ENCODE measurements around the gene ENDOD1.

DNA sequence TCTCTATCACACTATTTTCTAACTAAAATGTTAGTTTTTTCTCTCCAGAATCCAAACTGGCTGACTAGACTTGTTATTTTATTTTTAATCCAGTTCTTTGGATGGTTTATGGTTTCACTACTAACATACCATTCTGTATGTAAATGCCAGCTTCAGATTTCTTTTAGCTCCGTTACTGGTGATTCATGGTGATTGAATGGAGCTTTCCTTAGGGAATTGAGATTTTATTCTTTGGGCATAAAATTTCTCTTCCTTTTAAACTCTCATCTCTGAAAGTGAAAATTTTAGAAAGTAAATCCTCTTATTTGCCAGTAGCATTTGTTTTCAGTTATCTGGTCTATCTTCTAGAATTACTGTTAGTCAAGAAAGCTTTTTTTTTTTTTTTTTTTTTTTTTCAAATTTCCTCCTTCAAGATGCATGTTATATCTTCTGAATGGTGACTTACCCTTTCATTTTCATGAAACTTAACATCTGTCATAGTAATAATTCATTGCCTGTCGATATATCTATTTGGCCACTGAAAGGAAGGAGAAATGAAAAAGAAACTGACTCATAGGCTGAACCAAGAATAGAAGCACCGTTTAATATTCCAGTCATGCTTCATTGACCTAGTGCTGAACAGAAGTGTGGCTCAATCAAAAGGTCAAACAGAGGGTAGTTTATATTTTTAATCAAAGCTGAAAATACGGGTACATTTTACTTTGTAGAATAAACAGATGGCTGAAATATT, 6.4 kb downstream of the ENDOD1 start:
- TF ChIP-seq SIN3A (IDR thresholded peaks at IDR 0.05; ENCODE audit: borderline replicate concordance, insufficient read depth, low read depth, low read length): no peak
- TF ChIP-seq, protein P1, sequence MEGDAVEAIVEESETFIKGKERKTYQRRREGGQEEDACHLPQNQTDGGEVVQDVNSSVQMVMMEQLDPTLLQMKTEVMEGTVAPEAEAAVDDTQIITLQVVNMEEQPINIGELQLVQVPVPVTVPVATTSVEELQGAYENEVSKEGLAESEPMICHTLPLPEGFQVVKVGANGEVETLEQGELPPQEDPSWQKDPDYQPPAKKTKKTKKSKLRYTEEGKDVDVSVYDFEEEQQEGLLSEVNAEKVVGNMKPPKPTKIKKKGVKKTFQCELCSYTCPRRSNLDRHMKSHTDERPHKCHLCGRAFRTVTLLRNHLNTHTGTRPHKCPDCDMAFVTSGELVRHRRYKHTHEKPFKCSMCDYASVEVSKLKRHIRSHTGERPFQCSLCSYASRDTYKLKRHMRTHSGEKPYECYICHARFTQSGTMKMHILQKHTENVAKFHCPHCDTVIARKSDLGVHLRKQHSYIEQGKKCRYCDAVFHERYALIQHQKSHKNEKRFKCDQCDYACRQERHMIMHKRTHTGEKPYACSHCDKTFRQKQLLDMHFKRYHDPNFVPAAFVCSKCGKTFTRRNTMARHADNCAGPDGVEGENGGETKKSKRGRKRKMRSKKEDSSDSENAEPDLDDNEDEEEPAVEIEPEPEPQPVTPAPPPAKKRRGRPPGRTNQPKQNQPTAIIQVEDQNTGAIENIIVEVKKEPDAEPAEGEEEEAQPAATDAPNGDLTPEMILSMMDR (IDR thresholded peaks at IDR 0.05): no peak
- TF ChIP-seq, protein P2, sequence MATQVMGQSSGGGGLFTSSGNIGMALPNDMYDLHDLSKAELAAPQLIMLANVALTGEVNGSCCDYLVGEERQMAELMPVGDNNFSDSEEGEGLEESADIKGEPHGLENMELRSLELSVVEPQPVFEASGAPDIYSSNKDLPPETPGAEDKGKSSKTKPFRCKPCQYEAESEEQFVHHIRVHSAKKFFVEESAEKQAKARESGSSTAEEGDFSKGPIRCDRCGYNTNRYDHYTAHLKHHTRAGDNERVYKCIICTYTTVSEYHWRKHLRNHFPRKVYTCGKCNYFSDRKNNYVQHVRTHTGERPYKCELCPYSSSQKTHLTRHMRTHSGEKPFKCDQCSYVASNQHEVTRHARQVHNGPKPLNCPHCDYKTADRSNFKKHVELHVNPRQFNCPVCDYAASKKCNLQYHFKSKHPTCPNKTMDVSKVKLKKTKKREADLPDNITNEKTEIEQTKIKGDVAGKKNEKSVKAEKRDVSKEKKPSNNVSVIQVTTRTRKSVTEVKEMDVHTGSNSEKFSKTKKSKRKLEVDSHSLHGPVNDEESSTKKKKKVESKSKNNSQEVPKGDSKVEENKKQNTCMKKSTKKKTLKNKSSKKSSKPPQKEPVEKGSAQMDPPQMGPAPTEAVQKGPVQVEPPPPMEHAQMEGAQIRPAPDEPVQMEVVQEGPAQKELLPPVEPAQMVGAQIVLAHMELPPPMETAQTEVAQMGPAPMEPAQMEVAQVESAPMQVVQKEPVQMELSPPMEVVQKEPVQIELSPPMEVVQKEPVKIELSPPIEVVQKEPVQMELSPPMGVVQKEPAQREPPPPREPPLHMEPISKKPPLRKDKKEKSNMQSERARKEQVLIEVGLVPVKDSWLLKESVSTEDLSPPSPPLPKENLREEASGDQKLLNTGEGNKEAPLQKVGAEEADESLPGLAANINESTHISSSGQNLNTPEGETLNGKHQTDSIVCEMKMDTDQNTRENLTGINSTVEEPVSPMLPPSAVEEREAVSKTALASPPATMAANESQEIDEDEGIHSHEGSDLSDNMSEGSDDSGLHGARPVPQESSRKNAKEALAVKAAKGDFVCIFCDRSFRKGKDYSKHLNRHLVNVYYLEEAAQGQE (IDR thresholded peaks at IDR 0.05; ENCODE audit: insufficient read depth in 1 of 2, low read depth in 2 of 2, low read length in 1 of 2): no peak
- no peak for TF ChIP-seq POLR2AphosphoS5 (IDR thresholded peaks at IDR 0.05; ENCODE audit: low read depth, low read length)
- no peak for TF ChIP-seq TCF7L2 (IDR thresholded peaks at IDR 0.05; ENCODE audit: low read depth, low read length)
